HepG2 (cell line): ENCODE results near the gene DNAL4. TPM values are rescaled to one million over a fixed set of nuclear protein-coding genes. Genes with fewer than 3 reads are reported as not detected.

ENCODE experiments used
- CREBL2 ChIP-seq: sonication (generic); formaldehyde crosslinking; IDR thresholded peaks from 2 replicates; pipeline ENCODE4 v1.8.1; 2023; ENCODE audit warnings: missing genetic modification reagents, mild to moderate bottlenecking, borderline replicate concordance
- DMAP1 ChIP-seq: IDR thresholded peaks from 2 replicates; pipeline ENCODE4 v1.6.1; 2016
- FOSL2 ChIP-seq: sonication (generic); formaldehyde crosslinking; IDR thresholded peaks from 2 replicates; pipeline ENCODE4 v1.4.0; 2020; ENCODE audit warnings: missing genetic modification reagents
- HMG20A ChIP-seq: IDR thresholded peaks from 2 replicates; pipeline ENCODE4 v1.6.1; 2016; ENCODE audit warnings: borderline replicate concordance
- HMGXB3 ChIP-seq: sonication (generic); formaldehyde crosslinking; IDR thresholded peaks from 2 replicates; pipeline ENCODE4 v1.4.0; 2020; ENCODE audit warnings: missing genetic modification reagents, borderline replicate concordance
- IKZF5 ChIP-seq: IDR thresholded peaks from 2 replicates; pipeline ENCODE4 v1.6.1; 2018; ENCODE audit warnings: missing genetic modification reagents, mild to moderate bottlenecking, missing compliant biosample characterization
- JUNB ChIP-seq: sonication (generic); formaldehyde crosslinking; IDR thresholded peaks from 2 replicates; pipeline ENCODE4 v1.8.0; 2022; ENCODE audit warnings: missing genetic modification reagents, mild to moderate bottlenecking, borderline replicate concordance
- NBN ChIP-seq: fragments of 450-650 bp; conservative IDR thresholded peaks from 2 replicates; pipeline ENCODE4 v1.6.1; 2017
- NR2F2 ChIP-seq: IDR thresholded peaks from 2 replicates; pipeline ENCODE4 v1.6.1; 2012; ENCODE audit warnings: low read depth, inconsistent platforms, borderline replicate concordance
- PHF20 ChIP-seq: sonication (generic); formaldehyde crosslinking; IDR thresholded peaks from 2 replicates; pipeline ENCODE4 v1.5.0; 2020; ENCODE audit warnings: mild to moderate bottlenecking, missing genetic modification reagents
- PRPF4 ChIP-seq: fragments of 200-400 bp; formaldehyde crosslinking; IDR thresholded peaks from 2 replicates; pipeline ENCODE4 v1.6.1; 2016; ENCODE audit warnings: low read length, low read depth; ENCODE audit not compliant: poor library complexity, severe bottlenecking
- SOX13 ChIP-seq, 3 experiments: fragments of 450-650 bp in 1 of 3; sonication (generic) in 1 of 3; formaldehyde crosslinking in 1 of 3; IDR thresholded peaks in 2 of 3; conservative IDR thresholded peaks in 1 of 3; 2 replicates each; pipeline versions ENCODE4 v1.5.0 to v1.6.1; 2016 to 2020; ENCODE audit warnings: antibody characterized with exemption in 1 of 3, mild to moderate bottlenecking in 1 of 3, missing compliant biosample characterization in 1 of 3, missing genetic modification reagents in 1 of 3, moderate library complexity in 1 of 3
- ZFP36 ChIP-seq: fragments of 150-350 bp; IDR thresholded peaks from 2 replicates; pipeline ENCODE4 v1.6.1; 2018; ENCODE audit warnings: borderline replicate concordance, low read length, low read depth; ENCODE audit not compliant: partially characterized antibody
- ZNF17 ChIP-seq: sonication (generic); formaldehyde crosslinking; IDR thresholded peaks from 2 replicates; pipeline ENCODE4 v1.5.0; 2020; ENCODE audit warnings: mild to moderate bottlenecking, missing genetic modification reagents
- ZNF232 ChIP-seq: sonication (generic); formaldehyde crosslinking; IDR thresholded peaks from 2 replicates; pipeline ENCODE4 v1.4.0; 2020; ENCODE audit warnings: missing genetic modification reagents, borderline replicate concordance
- ZNF234 ChIP-seq: sonication (generic); formaldehyde crosslinking; conservative IDR thresholded peaks from 2 replicates; pipeline ENCODE4 v1.5.1; 2020; ENCODE audit warnings: mild to moderate bottlenecking, missing genetic modification reagents
- ZNF264 ChIP-seq: sonication (generic); formaldehyde crosslinking; IDR thresholded peaks from 2 replicates; pipeline ENCODE4 v1.4.0; 2020; ENCODE audit warnings: missing genetic modification reagents
- ZNF274 ChIP-seq: sonication (generic); formaldehyde crosslinking; IDR thresholded peaks from 2 replicates; pipeline ENCODE4 v1.5.1; 2020; ENCODE audit warnings: mild to moderate bottlenecking, missing genetic modification reagents
- ZNF282 ChIP-seq: fragments of 450-650 bp; IDR thresholded peaks from 2 replicates; pipeline ENCODE4 v1.6.1; 2018; ENCODE audit not compliant: partially characterized antibody
- ZNF383 ChIP-seq: sonication (generic); formaldehyde crosslinking; IDR thresholded peaks from 2 replicates; pipeline ENCODE4 v1.4.0; 2020; ENCODE audit warnings: missing genetic modification reagents, mild to moderate bottlenecking, borderline replicate concordance
- ZNF460 ChIP-seq: sonication (generic); formaldehyde crosslinking; IDR thresholded peaks from 2 replicates; pipeline ENCODE4 v1.5.1; 2020; ENCODE audit warnings: missing genetic modification reagents, mild to moderate bottlenecking, borderline replicate concordance
- ZNF546 ChIP-seq: sonication (generic); formaldehyde crosslinking; conservative IDR thresholded peaks from 2 replicates; pipeline ENCODE4 v1.8.1; 2023; ENCODE audit warnings: mild to moderate bottlenecking, missing genetic modification reagents
- ZZZ3 ChIP-seq: sonication (generic); formaldehyde crosslinking; IDR thresholded peaks from 2 replicates; pipeline ENCODE4 v1.4.0; 2020; ENCODE audit warnings: missing genetic modification reagents, mild to moderate bottlenecking, borderline replicate concordance
- polyA plus RNA-seq, 8 experiments: library from polyadenylated mRNA; depleted of rRNA in 3 of 8; stranded (reverse) in 7 of 8; unstranded in 1 of 8; fragments of >200 nt; fragmentation: Illumina TruSeq in 4 of 8; extraction: Trizol in 4 of 8; gene quantifications; 2 replicates each; pipeline versions ENCODE4 v1.2.1 to v1.2.3, GENCODE V29; 2011 to 2016; ENCODE audit warnings: low read depth in 4 of 8, missing spikeins in 1 of 8, mixed read lengths in 1 of 8; ENCODE audit not compliant: insufficient read depth in 1 of 8
- total RNA-seq, 5 experiments: library from RNA; depleted of rRNA; stranded (reverse); fragments of >200 nt; fragmentation: Illumina TruSeq; extraction: Trizol; gene quantifications; 2 replicates each; pipeline ENCODE4 v1.2.3, GENCODE V29; 2016; ENCODE audit warnings: low read depth in 1 of 5

The DNAL4 gene
- total and polyA plus RNA-seq, 2 of the 13 experiments (the other 11 are each of a cell fraction or from before 2014, with no cell fraction given), result 8.0 to 10.7 TPM

GRCh38 chr22:38766076-38766777, 27.7 kb downstream of the DNAL4 start (continued):
- no peak for TF ChIP-seq JUNB (CRISPR knock-in tag)
- TF ChIP-seq ZNF282, result no peak
- no peak for TF ChIP-seq ZNF264 (CRISPR knock-in tag)
- no peak for TF ChIP-seq ZNF232 (CRISPR knock-in tag)
- no peak for TF ChIP-seq SOX13 (IDR thresholded peaks at IDR 0.05)
- TF ChIP-seq SOX13 (CRISPR knock-in tag; conservative IDR thresholded peaks at IDR 0.05 in 1 of 2, IDR thresholded peaks at IDR 0.05 in 1 of 2), result peak in 1 of 2 experiments; percentile 15; a peak in 1 of 4 replicates
- no peak for TF ChIP-seq CREBL2 (CRISPR knock-in tag)
- TF ChIP-seq HMGXB3 (CRISPR knock-in tag), result no peak
- TF ChIP-seq ZNF546 (CRISPR knock-in tag), result no peak
- peak; percentile 92 for TF ChIP-seq FOSL2 (CRISPR knock-in tag)
- no peak for TF ChIP-seq ZFP36
- no peak for TF ChIP-seq ZNF17 (CRISPR knock-in tag)
- no peak for TF ChIP-seq ZNF274 (CRISPR knock-in tag)
- TF ChIP-seq ZNF460 (CRISPR knock-in tag), result no peak
- TF ChIP-seq HMG20A (CRISPR knock-in tag), result no peak; the same call in 1 of the 2 replicates
- no peak for TF ChIP-seq PHF20 (CRISPR knock-in tag)
- no peak for TF ChIP-seq ZNF383 (CRISPR knock-in tag)
- no peak for TF ChIP-seq NR2F2
- no peak for TF ChIP-seq ZNF234 (CRISPR knock-in tag)
- no peak for TF ChIP-seq DMAP1 (CRISPR knock-in tag)
- no peak for TF ChIP-seq IKZF5 (CRISPR knock-in tag)
- no peak for TF ChIP-seq NBN
- no peak for TF ChIP-seq ZZZ3 (CRISPR knock-in tag)
- TF ChIP-seq PRPF4, result no peak
